Measurements from ENCODE around the gene VDR.
A peak's percentile ranks its signal among the peaks of the same experiment; 100 is the strongest.

The VDR gene

DNA sequence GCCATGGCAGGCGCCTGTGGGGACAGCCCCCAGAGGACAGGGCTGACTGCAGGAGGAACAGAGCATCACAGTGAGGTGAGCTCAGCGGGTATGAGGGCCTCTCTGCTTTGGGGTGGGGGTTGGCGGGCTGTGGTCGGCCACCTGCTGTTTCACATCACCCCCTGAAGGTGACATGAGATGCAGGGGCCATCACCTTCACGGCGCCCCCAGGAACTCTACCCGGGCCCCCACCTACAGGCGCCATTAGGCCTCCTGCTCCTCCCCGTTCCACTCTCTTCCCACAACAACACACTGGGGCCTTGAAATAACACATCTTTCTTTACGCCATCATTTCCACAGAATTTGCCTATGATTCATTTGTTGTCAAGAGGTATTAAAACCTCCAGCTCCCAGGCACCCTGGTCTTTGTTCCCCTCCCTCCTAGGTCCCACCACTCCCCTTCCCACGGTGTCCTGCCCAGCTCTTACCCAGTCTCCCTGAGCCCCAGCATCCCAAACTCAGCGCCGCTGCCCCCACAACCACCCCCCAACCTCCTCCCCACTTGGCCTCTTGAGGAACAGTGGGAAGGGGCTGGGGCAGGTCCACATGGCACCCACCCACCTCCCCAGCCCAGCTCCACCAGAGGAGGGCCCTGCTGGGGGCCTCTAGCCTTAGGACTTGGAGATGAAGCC lies 72.4 kb downstream of the VDR start:
- TF ChIP-seq POLR2A (IDR thresholded peaks at IDR 0.05; ENCODE audit: low read depth, low read length), result peak; percentile 31; the same call in 1 of the 2 replicates
- peak; percentile 52; the same call in 1 of the 2 replicates for TF ChIP-seq TAF1 (IDR thresholded peaks at IDR 0.05; ENCODE audit: low read depth, low read length)
- TF ChIP-seq PAX5 (IDR thresholded peaks at IDR 0.05; ENCODE audit: insufficient read depth, low read length, severe bottlenecking), result no peak
- TF ChIP-seq POLR2AphosphoS5 (IDR thresholded peaks at IDR 0.05; ENCODE audit: low read depth, low read length), result 0 out of 2 replicates have a peak, but pooled peaks have one; percentile 35
- TF ChIP-seq SPI1 (IDR thresholded peaks at IDR 0.05; ENCODE audit: low read depth, low read length), result 0 out of 2 replicates have a peak, but pooled peaks have one; percentile 21
- TF ChIP-seq POU2F2 (IDR thresholded peaks at IDR 0.05; ENCODE audit: low read depth, low read length), result peak; percentile 73; the same call in 1 of the 2 replicates
- FAIRE-seq (peak; percentile 85), DNase-seq (ENCODE audit: insufficient read length, low spot score) (no peak)

DNA sequence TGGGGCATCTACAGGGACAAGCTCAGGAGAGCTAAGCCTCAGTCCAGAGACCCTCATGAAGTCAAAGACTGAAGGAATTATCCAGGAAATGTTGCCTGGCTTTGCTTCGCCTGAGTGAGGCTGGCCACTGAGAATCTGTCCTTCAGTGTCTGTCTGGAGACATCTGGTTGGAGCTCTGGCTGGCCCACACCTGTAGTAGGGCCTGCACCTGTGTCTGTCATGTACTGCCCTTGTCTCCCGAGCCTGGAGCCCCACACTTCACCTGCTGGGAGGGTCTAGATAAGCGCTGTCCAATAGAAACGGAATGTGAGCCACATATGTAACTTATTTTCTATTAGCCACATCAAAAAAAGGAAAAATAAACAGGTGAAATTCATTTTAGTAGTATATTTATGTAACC lies 75.2 kb downstream of the VDR start:
- TF ChIP-seq SPI1 (IDR thresholded peaks at IDR 0.05; ENCODE audit: low read depth, low read length) (no peak), TAF1 (IDR thresholded peaks at IDR 0.05; ENCODE audit: low read depth, low read length) (no peak), POLR2A (IDR thresholded peaks at IDR 0.05; ENCODE audit: low read depth, low read length) (no peak), PAX5 (IDR thresholded peaks at IDR 0.05; ENCODE audit: insufficient read depth, low read length, severe bottlenecking) (no peak), POLR2AphosphoS5 (IDR thresholded peaks at IDR 0.05; ENCODE audit: low read depth, low read length) (no peak), POU2F2 (IDR thresholded peaks at IDR 0.05; ENCODE audit: low read depth, low read length) (no peak)
- FAIRE-seq, result no peak

GRCh38 chr12:47828976-47829482 lies 75.8 kb downstream of the VDR start:
- TF ChIP-seq SPI1 (IDR thresholded peaks at IDR 0.05; ENCODE audit: low read depth, low read length) (no peak), POLR2A (IDR thresholded peaks at IDR 0.05; ENCODE audit: low read depth, low read length) (no peak), POU2F2 (IDR thresholded peaks at IDR 0.05; ENCODE audit: low read depth, low read length) (no peak), POLR2AphosphoS5 (IDR thresholded peaks at IDR 0.05; ENCODE audit: low read depth, low read length) (no peak), TAF1 (IDR thresholded peaks at IDR 0.05; ENCODE audit: low read depth, low read length) (no peak), PAX5 (IDR thresholded peaks at IDR 0.05; ENCODE audit: insufficient read depth, low read length, severe bottlenecking) (no peak)
- DNase-seq (ENCODE audit: insufficient read length, low spot score) (no peak), FAIRE-seq (no peak)

More for the DNA sequence above, 75.2 kb downstream of the VDR start:
- no peak for DNase-seq (ENCODE audit: insufficient read length, low spot score)

DNA sequence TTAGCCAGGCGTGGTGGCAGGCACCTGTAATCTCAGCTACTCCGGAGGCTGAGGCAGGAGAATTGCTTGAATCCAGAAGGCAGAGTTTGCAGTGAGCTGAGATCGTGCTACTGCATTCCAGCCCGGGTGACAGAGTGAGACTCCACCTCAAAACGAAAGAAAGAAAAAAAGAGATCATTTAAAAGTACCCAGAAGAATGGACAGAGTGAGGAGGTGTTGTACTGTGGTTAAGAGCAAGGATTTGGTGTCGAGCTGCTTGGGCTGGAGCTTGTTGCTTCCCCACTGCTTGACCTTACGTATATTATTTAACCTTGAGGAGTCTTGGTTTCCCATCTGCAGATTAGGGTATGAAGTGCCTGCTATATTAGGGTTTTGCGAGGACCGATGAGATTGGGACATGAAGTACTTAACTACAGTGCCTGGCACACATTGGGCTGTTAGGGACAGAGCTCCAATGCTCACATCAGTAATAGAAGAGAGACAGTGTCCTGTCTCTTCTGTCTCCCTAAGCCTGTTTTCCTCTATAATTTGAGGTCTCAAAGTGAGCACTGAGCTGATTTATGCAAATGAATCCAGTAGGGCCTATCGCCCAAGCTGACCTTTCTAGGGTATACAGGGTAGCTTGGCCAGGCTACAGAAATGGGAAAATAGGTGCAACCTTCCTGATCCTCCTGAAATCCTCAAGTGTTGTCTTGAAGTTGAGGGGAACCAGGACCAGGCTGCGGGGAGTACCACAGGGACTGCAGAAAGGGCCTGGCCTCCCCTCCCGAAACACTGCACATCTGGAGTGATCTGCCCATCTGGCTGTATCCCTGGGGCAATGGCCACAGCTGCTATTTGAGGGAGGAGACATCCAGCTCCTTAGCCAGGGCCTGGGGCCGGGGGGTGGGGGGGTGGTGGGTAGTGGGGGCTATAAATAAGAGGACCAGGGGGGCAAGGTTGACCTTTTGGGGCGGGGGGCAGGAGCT lies 76.5 kb downstream of the VDR start:
- DNase-seq (ENCODE audit: insufficient read length, low spot score) (no peak), FAIRE-seq (no peak)
- TF ChIP-seq POLR2A (IDR thresholded peaks at IDR 0.05; ENCODE audit: low read depth, low read length), result no peak
- no peak for TF ChIP-seq TAF1 (IDR thresholded peaks at IDR 0.05; ENCODE audit: low read depth, low read length)
- no peak for TF ChIP-seq POLR2AphosphoS5 (IDR thresholded peaks at IDR 0.05; ENCODE audit: low read depth, low read length)
- no peak for TF ChIP-seq SPI1 (IDR thresholded peaks at IDR 0.05; ENCODE audit: low read depth, low read length)
- TF ChIP-seq POU2F2 (IDR thresholded peaks at IDR 0.05; ENCODE audit: low read depth, low read length), result no peak
- no peak for TF ChIP-seq PAX5 (IDR thresholded peaks at IDR 0.05; ENCODE audit: insufficient read depth, low read length, severe bottlenecking)

DNA sequence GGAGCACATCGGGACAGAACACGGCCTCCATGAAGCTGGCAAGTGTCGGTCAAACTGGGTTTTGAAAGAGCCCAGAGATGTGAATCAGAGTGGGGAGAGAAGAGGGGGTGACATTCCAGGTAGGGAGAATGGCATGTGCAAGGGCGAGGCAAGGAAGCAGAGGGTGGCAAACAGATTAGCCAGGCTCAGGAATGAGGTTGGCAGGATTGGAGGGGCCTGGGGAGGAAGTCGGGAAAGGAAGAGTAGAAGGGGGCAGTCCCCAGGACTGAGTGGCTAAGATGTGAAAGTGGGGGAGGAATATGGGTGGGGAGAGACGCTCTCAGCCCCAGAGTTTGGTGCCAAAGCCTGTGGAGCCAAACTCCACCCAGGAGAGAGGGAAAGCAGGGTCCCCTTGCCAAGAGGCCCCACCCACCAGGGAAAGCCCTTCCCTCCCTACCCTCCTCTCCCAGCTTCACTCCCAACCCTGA lies 79.6 kb downstream of the VDR start:
- TF ChIP-seq POLR2AphosphoS5 (IDR thresholded peaks at IDR 0.05; ENCODE audit: low read depth, low read length), result no peak
- TF ChIP-seq POLR2A (IDR thresholded peaks at IDR 0.05; ENCODE audit: low read depth, low read length), result no peak
- no peak for TF ChIP-seq POU2F2 (IDR thresholded peaks at IDR 0.05; ENCODE audit: low read depth, low read length)
- no peak for TF ChIP-seq SPI1 (IDR thresholded peaks at IDR 0.05; ENCODE audit: low read depth, low read length)
- TF ChIP-seq TAF1 (IDR thresholded peaks at IDR 0.05; ENCODE audit: low read depth, low read length), result no peak
- DNase-seq (ENCODE audit: insufficient read length, low spot score) (no peak), FAIRE-seq (no peak)

DNA sequence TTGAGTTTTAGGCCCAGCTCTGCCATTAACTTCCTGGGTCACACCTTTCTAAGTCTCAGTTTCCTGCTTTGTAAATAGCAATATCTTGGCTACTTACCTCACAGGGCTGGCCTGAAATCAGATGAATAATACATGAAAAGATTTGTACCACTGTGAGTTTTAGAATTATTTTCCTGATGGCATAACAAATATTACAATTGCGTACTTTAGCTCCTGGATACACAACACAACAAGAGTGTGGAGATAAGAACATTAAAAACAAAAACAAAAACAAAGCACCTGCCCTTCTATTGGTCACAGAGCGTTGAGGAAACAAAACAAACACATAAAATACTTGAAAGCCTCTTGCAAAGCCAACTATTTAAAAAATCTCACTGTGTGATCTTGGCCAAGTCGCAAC lies 80.2 kb downstream of the VDR start:
- DNase-seq (ENCODE audit: insufficient read length, low spot score), result no peak
- FAIRE-seq, result no peak
- TF ChIP-seq POU2F2 (IDR thresholded peaks at IDR 0.05; ENCODE audit: low read depth, low read length) (no peak), PAX5 (IDR thresholded peaks at IDR 0.05; ENCODE audit: insufficient read depth, low read length, severe bottlenecking) (no peak), TAF1 (IDR thresholded peaks at IDR 0.05; ENCODE audit: low read depth, low read length) (no peak), POLR2AphosphoS5 (IDR thresholded peaks at IDR 0.05; ENCODE audit: low read depth, low read length) (no peak), SPI1 (IDR thresholded peaks at IDR 0.05; ENCODE audit: low read depth, low read length) (no peak), POLR2A (IDR thresholded peaks at IDR 0.05; ENCODE audit: low read depth, low read length) (no peak)

GRCh38 chr12:47824198-47824597 lies 80.6 kb downstream of the VDR start:
- no peak for FAIRE-seq
- TF ChIP-seq POLR2AphosphoS5 (IDR thresholded peaks at IDR 0.05; ENCODE audit: low read depth, low read length) (no peak), PAX5 (IDR thresholded peaks at IDR 0.05; ENCODE audit: insufficient read depth, low read length, severe bottlenecking) (no peak), TAF1 (IDR thresholded peaks at IDR 0.05; ENCODE audit: low read depth, low read length) (no peak), POU2F2 (IDR thresholded peaks at IDR 0.05; ENCODE audit: low read depth, low read length) (no peak), SPI1 (IDR thresholded peaks at IDR 0.05; ENCODE audit: low read depth, low read length) (no peak), POLR2A (IDR thresholded peaks at IDR 0.05; ENCODE audit: low read depth, low read length) (no peak)

DNA sequence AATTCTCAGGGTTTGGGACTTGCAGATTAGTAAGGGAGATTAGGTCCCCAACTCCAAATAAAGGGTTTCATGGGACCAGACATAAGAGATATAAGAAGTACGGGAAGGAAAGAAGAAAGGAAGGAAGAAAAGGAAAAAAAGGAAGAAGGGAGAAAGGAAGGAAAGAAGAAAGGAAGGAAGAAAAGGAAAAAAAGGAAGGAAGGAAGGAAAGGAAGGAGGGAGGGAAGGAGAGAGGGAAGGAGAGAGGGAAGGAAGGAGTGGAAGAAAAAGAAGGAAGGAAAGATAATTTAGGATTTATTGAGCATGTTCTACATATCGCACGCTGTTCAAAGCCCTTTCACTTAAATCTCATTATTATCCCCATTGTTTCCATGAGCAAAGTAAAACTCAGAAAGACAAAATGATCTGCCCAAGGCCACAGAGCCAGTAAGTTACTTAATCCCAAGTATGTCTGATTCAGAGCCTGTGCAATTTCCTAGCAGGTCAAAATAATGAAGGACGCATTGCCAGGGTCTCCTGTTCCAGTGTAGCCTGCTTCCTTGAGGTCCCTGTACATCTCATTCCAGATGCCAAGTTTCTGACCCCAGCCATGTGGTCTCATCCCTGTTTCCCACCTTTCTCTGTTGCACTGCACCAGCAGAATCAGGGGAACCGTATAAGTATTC lies 81.2 kb downstream of the VDR start:
- DNase-seq (ENCODE audit: insufficient read length, low spot score), result no peak
- no peak for FAIRE-seq
- TF ChIP-seq POU2F2 (IDR thresholded peaks at IDR 0.05; ENCODE audit: low read depth, low read length) (no peak), TAF1 (IDR thresholded peaks at IDR 0.05; ENCODE audit: low read depth, low read length) (no peak), POLR2AphosphoS5 (IDR thresholded peaks at IDR 0.05; ENCODE audit: low read depth, low read length) (no peak), SPI1 (IDR thresholded peaks at IDR 0.05; ENCODE audit: low read depth, low read length) (no peak), POLR2A (IDR thresholded peaks at IDR 0.05; ENCODE audit: low read depth, low read length) (no peak), PAX5 (IDR thresholded peaks at IDR 0.05; ENCODE audit: insufficient read depth, low read length, severe bottlenecking) (no peak)

More at GRCh38 chr12:47824198-47824597, 80.6 kb downstream of the VDR start:
- no peak for DNase-seq (ENCODE audit: insufficient read length, low spot score)
